OCI-LY3 (cell line): Measurements from ENCODE around the gene C18orf63.

Experiments
- H2AFZ ChIP-seq: fragments of 200-600, 300-600 bp; shearing (Covaris generic); 2 replicates; pipeline ENCODE4 v1.6.0; 2014; ENCODE audit warnings: antibody characterized with exemption, low read depth, low read length
- H3K27ac ChIP-seq: fragments of 200-600, 300-600 bp; sonication (generic); 2 replicates; pipeline ENCODE4 v1.5.1; 2014; ENCODE audit warnings: mild to moderate bottlenecking, low read length, moderate library complexity, mixed read lengths
- H3K27me3 ChIP-seq: fragments of 200-600, 300-600 bp; sonication (generic); 2 replicates; pipeline ENCODE4 v1.6.1; 2014; ENCODE audit warnings: low read depth, low read length, mixed read lengths
- H3K36me3 ChIP-seq: fragments of 200-600, 300-600 bp; sonication (generic); replicated peaks from 2 replicates; pipeline ENCODE3; 2014; ENCODE audit warnings: low read depth, low read length, mixed read lengths
- H3K4me1 ChIP-seq: fragments of 300-600, 200-600 bp; sonication (generic); 2 replicates; pipeline ENCODE4 v1.6.1; 2014; ENCODE audit warnings: low read length, mixed read lengths
- H3K4me2 ChIP-seq: fragments of 200-600, 300-600 bp; sonication (generic); 2 replicates; pipeline ENCODE4 v1.6.1; 2014; ENCODE audit warnings: low read length, mixed read lengths
- H3K4me3 ChIP-seq: fragments of 300-600, 200-600 bp; sonication (generic); 2 replicates; pipeline ENCODE4 v1.5.1; 2014; ENCODE audit warnings: antibody characterized with exemption, mild to moderate bottlenecking, low read length, moderate library complexity
- H3K79me2 ChIP-seq: fragments of 300-600, 200-600 bp; shearing (Covaris generic); 2 replicates; pipeline ENCODE4 v1.6.1; 2014; ENCODE audit warnings: mild to moderate bottlenecking, low read length, mixed read lengths
- H3K9ac ChIP-seq: fragments of 300-600, 200-600 bp; shearing (Covaris generic); 2 replicates; pipeline ENCODE4 v1.6.0; 2014; ENCODE audit warnings: mild to moderate bottlenecking, low read length, moderate library complexity
- H3K9me3 ChIP-seq: fragments of 200-600, 300-600 bp; shearing (Covaris generic); 2 replicates; pipeline ENCODE4 v1.6.1; 2014; ENCODE audit warnings: low read length, mixed read lengths; ENCODE audit not compliant: insufficient read depth
- H4K20me1 ChIP-seq: fragments of 200-600, 300-600 bp; sonication (generic); 2 replicates; pipeline ENCODE4 v1.6.1; 2016; ENCODE audit warnings: low read length, mixed read lengths; ENCODE audit not compliant: insufficient read depth
- CTCF ChIP-seq: fragments of 200-600, 300-600 bp; sonication (generic); IDR thresholded peaks from 2 replicates; pipeline ENCODE4 v1.5.1; 2014; ENCODE audit warnings: antibody characterized with exemption, low read length, low read depth
- EZH2phosphoT487 ChIP-seq: fragments of 200-600 bp; shearing (Covaris generic); IDR thresholded peaks from 2 replicates; pipeline ENCODE4 v1.6.1; 2018; ENCODE audit warnings: antibody characterized with exemption, mixed run types, low read depth

The C18orf63 gene

GRCh38 chr18:74389991-74390390, 74.4 kb downstream of the C18orf63 start:
- Histone ChIP-seq H3K4me1 (no peaks in the 10 kb centered on the region), H3K79me2 (no peaks in the 10 kb centered on the region), H3K27ac (no peak overlapping the region), H3K27me3 (peaks cover 47% of the 10 kb centered on the region), H3K9ac (no peak overlapping the region), H4K20me1 (no peaks in the 10 kb centered on the region), H3K36me3 (no peaks in the 10 kb centered on the region), H3K4me3 (no peak overlapping the region), H3K9me3 (no peaks in the 10 kb centered on the region), H3K4me2 (no peak overlapping the region), H2AFZ (no peak overlapping the region)
- TF ChIP-seq EZH2phosphoT487 (no peak), CTCF (no peak)

- H3K36me3 ChIP-seq, result no peaks in the 10 kb centered on the region
- no peaks in the 10 kb centered on the region for H3K4me1 ChIP-seq
- H3K27me3 ChIP-seq, result peaks cover 46% of the 10 kb centered on the region
These were observed 75.3 kb downstream of the C18orf63 start for GRCh38 chr18:74390900-74391299.

GRCh38 chr18:74392323-74392722, 76.7 kb downstream of the C18orf63 start:
- no peak overlapping the region for H3K4me2 ChIP-seq
- no peak overlapping the region for H3K27ac ChIP-seq
- H3K79me2 ChIP-seq, result no peaks in the 10 kb centered on the region
- no peaks in the 10 kb centered on the region for H3K9me3 ChIP-seq
- TF ChIP-seq EZH2phosphoT487, result no peak
- no peak for TF ChIP-seq CTCF
- H3K27me3 ChIP-seq, result peaks cover 52% of the 10 kb centered on the region
- no peak overlapping the region for H3K4me3 ChIP-seq
- H3K4me1 ChIP-seq, result no peaks in the 10 kb centered on the region
- no peak overlapping the region for H3K9ac ChIP-seq
- H3K36me3 ChIP-seq, result no peaks in the 10 kb centered on the region
- no peak overlapping the region for H2AFZ ChIP-seq
- no peaks in the 10 kb centered on the region for H4K20me1 ChIP-seq

More at GRCh38 chr18:74390900-74391299, 75.3 kb downstream of the C18orf63 start:
- no peaks in the 10 kb centered on the region for H3K9me3 ChIP-seq
- no peak overlapping the region for H3K4me3 ChIP-seq
- no peaks in the 10 kb centered on the region for H3K79me2 ChIP-seq
- H4K20me1 ChIP-seq, result no peaks in the 10 kb centered on the region
- no peak overlapping the region for H3K9ac ChIP-seq
- H2AFZ ChIP-seq, result no peak overlapping the region
- H3K27ac ChIP-seq, result no peak overlapping the region
- no peak overlapping the region for H3K4me2 ChIP-seq
- TF ChIP-seq CTCF (no peak), EZH2phosphoT487 (no peak)

GRCh38 chr18:74395006-74395405, 79.4 kb downstream of the C18orf63 start:
- H3K27ac ChIP-seq, result no peak overlapping the region
- no peaks in the 10 kb centered on the region for H3K9me3 ChIP-seq
- H2AFZ ChIP-seq, result no peak overlapping the region
- H3K79me2 ChIP-seq, result no peaks in the 10 kb centered on the region
- peaks cover 71% of the 10 kb centered on the region for H3K27me3 ChIP-seq
- no peaks in the 10 kb centered on the region for H4K20me1 ChIP-seq
- H3K9ac ChIP-seq, result no peak overlapping the region
- H3K4me2 ChIP-seq, result no peak overlapping the region
- H3K36me3 ChIP-seq, result no peaks in the 10 kb centered on the region
- H3K4me3 ChIP-seq, result no peak overlapping the region
- TF ChIP-seq EZH2phosphoT487 (no peak), CTCF (no peak)
- H3K4me1 ChIP-seq, result no peaks in the 10 kb centered on the region
